ENCODE measurements around the gene PIGM. TPM values are rescaled to one million over a fixed set of nuclear protein-coding genes. Genes with fewer than 3 reads are reported as not detected.

PIGM gene
- polyA plus RNA-seq, 2 of the 4 experiments (the other 2 are of a cell fraction), result 5.0 to 7.2 TPM

DNA sequence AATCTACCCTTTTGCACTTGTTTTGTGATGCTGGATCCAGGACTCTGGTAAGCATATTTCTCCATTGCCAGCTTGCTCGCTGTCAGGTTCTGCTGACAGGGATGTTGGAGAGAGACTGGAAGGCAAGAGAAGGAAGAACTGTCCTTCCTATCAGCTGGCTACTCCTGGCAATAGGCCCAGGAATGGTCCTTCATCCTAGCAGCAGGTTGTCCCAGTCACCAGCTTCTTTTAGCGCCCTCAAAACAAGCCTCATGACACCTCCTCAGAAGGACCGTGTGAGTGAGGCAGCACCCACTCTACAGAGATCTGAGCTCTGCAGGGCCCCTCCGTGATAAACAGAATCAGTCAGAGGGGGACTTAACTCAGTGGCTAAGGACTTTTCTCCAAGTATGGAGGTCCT is 44.6 kb downstream of the PIGM start:
- no peak for ATAC-seq
- no peak overlapping the region for H3K27ac ChIP-seq
- H3K4me3 ChIP-seq, result no peak overlapping the region
- ChIA-PET CTCF (interaction anchor here (1.1 to 1.3 kb wide), 2 partner anchors 20 to 50 kb away, joined by 3 to 4 read pairs; no protein-coding TSS in a partner anchor), POLR2A (no interaction called here)
- no peak for TF ChIP-seq CHD2 (IDR thresholded peaks at IDR 0.05; ENCODE audit: low read length, partially characterized antibody)
- TF ChIP-seq, protein P1, sequence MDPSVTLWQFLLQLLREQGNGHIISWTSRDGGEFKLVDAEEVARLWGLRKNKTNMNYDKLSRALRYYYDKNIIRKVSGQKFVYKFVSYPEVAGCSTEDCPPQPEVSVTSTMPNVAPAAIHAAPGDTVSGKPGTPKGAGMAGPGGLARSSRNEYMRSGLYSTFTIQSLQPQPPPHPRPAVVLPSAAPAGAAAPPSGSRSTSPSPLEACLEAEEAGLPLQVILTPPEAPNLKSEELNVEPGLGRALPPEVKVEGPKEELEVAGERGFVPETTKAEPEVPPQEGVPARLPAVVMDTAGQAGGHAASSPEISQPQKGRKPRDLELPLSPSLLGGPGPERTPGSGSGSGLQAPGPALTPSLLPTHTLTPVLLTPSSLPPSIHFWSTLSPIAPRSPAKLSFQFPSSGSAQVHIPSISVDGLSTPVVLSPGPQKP (IDR thresholded peaks at IDR 0.05; ENCODE audit: low read depth, low read length), result no peak
- TF ChIP-seq CBX2 (IDR thresholded peaks at IDR 0.05; ENCODE audit: borderline replicate concordance, low read depth), result no peak
- no peak for TF ChIP-seq CEBPB (IDR thresholded peaks at IDR 0.05)
- TF ChIP-seq KDM5A (IDR thresholded peaks at IDR 0.05), result no peak
- TF ChIP-seq EP300 (IDR thresholded peaks at IDR 0.05), result no peak
- no peak for TF ChIP-seq ZC3H11A (IDR thresholded peaks at IDR 0.05)
- TF ChIP-seq NPAS2 (CRISPR knock-in tag; IDR thresholded peaks at IDR 0.05; ENCODE audit: borderline replicate concordance), result no peak
- no peak for TF ChIP-seq TP53 (CRISPR knock-in tag; IDR thresholded peaks at IDR 0.05)
- TF ChIP-seq HDAC2 (IDR thresholded peaks at IDR 0.05), result no peak
- no peak for TF ChIP-seq ESRRA (IDR thresholded peaks at IDR 0.05; ENCODE audit: borderline replicate concordance, low read length)
- TF ChIP-seq, protein P2, sequence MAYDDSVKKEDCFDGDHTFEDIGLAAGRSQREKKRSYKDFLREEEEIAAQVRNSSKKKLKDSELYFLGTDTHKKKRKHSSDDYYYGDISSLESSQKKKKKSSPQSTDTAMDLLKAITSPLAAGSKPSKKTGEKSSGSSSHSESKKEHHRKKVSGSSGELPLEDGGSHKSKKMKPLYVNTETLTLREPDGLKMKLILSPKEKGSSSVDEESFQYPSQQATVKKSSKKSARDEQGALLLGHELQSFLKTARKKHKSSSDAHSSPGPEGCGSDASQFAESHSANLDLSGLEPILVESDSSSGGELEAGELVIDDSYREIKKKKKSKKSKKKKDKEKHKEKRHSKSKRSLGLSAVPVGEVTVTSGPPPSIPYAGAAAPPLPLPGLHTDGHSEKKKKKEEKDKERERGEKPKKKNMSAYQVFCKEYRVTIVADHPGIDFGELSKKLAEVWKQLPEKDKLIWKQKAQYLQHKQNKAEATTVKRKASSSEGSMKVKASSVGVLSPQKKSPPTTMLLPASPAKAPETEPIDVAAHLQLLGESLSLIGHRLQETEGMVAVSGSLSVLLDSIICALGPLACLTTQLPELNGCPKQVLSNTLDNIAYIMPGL (CRISPR knock-in tag; IDR thresholded peaks at IDR 0.05; ENCODE audit: borderline replicate concordance), result no peak
- no peak for TF ChIP-seq MYC (IDR thresholded peaks at IDR 0.05; ENCODE audit: borderline replicate concordance, low read length)
- TF ChIP-seq, protein P3, sequence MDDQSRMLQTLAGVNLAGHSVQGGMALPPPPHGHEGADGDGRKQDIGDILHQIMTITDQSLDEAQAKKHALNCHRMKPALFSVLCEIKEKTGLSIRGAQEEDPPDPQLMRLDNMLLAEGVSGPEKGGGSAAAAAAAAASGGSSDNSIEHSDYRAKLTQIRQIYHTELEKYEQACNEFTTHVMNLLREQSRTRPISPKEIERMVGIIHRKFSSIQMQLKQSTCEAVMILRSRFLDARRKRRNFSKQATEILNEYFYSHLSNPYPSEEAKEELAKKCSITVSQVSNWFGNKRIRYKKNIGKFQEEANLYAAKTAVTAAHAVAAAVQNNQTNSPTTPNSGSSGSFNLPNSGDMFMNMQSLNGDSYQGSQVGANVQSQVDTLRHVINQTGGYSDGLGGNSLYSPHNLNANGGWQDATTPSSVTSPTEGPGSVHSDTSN (IDR thresholded peaks at IDR 0.05), result no peak
- TF ChIP-seq, protein P4, sequence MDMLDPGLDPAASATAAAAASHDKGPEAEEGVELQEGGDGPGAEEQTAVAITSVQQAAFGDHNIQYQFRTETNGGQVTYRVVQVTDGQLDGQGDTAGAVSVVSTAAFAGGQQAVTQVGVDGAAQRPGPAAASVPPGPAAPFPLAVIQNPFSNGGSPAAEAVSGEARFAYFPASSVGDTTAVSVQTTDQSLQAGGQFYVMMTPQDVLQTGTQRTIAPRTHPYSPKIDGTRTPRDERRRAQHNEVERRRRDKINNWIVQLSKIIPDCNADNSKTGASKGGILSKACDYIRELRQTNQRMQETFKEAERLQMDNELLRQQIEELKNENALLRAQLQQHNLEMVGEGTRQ (IDR thresholded peaks at IDR 0.05), result no peak
- TF ChIP-seq ZSCAN20 (CRISPR knock-in tag; IDR thresholded peaks at IDR 0.05), result no peak
- H3K9me3 ChIP-seq, result no peaks in the 10 kb centered on the region
- H3K4me1 ChIP-seq, result no peaks in the 10 kb centered on the region; the same call in 2 of the 3 replicates
- 60% methylated on average over 4 of the region's 4 CpGs for WGBS (ENCODE audit: missing lambda C conversion rate)
- no peak for FAIRE-seq
- no peak for DNase-seq (ENCODE audit: low read depth in 1 of 2, low spot score in 1 of 2)
- H3K4me2 ChIP-seq, result no peak overlapping the region

DNA sequence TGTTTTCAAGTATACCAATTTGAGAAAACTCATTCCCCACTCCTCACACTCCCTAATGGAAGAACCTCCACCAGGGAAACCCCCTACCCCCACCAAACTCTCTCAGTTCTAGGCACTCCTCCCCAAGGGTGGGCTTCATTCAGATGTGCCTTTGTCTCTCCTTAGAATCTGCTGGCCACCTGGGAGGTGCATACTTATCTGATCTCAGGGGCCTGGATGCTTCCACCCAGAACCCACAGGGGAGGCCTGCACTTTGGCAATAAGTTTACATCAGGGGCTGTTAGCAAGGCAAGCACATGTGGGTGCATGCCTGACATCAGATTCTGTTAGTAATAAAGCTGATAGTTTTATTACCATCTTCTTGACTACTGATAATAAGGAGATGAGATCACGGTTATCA is 45.3 kb downstream of the PIGM start:
- H3K9me3 ChIP-seq, result no peaks in the 10 kb centered on the region

More for the DNA sequence above, 45.3 kb downstream of the PIGM start:
- 24% methylated on average over 1 of the region's 1 CpG for WGBS (ENCODE audit: missing lambda C conversion rate)
- Histone ChIP-seq H3K27ac (no peak overlapping the region), H3K4me3 (no peak overlapping the region), H3K4me1 (no peaks in the 10 kb centered on the region; the same call in 2 of the 3 replicates), H3K4me2 (no peak overlapping the region)
- ATAC-seq (no peak), FAIRE-seq (no peak), DNase-seq (ENCODE audit: low read depth in 1 of 2, low spot score in 1 of 2) (no peak)
- CTCF ChIA-PET, result interaction anchor here (1.1 to 1.3 kb wide), 2 partner anchors 21 to 50 kb away, joined by 3 to 4 read pairs; no protein-coding TSS in a partner anchor
- POLR2A ChIA-PET, result no interaction called here
- TF ChIP-seq FOSL2 (IDR thresholded peaks at IDR 0.05) (no peak), FOSL2 (CRISPR knock-in tag; IDR thresholded peaks at IDR 0.05) (no peak), JUNB (IDR thresholded peaks at IDR 0.05) (no peak), HOXA7 (CRISPR knock-in tag; IDR thresholded peaks at IDR 0.05) (no peak), TP53 (CRISPR knock-in tag; IDR thresholded peaks at IDR 0.05) (no peak), POLR2A (IDR thresholded peaks at IDR 0.05; ENCODE audit: low read length) (no peak), KDM5A (IDR thresholded peaks at IDR 0.05) (no peak), HEYL (CRISPR knock-in tag; IDR thresholded peaks at IDR 0.05) (no peak), FOSB (CRISPR knock-in tag; IDR thresholded peaks at IDR 0.05) (no peak), ZNF302 (CRISPR knock-in tag; IDR thresholded peaks at IDR 0.05) (no peak), SMC3 (IDR thresholded peaks at IDR 0.05) (no peak), BHLHE40 (IDR thresholded peaks at IDR 0.05; ENCODE audit: low read depth, low read length) (no peak), NPAS2 (CRISPR knock-in tag; IDR thresholded peaks at IDR 0.05; ENCODE audit: borderline replicate concordance) (no peak), GATA3 (IDR thresholded peaks at IDR 0.05; ENCODE audit: borderline replicate concordance) (no peak)
- TF ChIP-seq, protein P5, sequence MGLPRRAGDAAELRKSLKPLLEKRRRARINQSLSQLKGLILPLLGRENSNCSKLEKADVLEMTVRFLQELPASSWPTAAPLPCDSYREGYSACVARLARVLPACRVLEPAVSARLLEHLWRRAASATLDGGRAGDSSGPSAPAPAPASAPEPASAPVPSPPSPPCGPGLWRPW (IDR thresholded peaks at IDR 0.05), result no peak
- TF ChIP-seq, protein P6, sequence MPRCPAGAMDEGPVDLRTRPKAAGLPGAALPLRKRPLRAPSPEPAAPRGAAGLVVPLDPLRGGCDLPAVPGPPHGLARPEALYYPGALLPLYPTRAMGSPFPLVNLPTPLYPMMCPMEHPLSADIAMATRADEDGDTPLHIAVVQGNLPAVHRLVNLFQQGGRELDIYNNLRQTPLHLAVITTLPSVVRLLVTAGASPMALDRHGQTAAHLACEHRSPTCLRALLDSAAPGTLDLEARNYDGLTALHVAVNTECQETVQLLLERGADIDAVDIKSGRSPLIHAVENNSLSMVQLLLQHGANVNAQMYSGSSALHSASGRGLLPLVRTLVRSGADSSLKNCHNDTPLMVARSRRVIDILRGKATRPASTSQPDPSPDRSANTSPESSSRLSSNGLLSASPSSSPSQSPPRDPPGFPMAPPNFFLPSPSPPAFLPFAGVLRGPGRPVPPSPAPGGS (IDR thresholded peaks at IDR 0.05), result no peak

Data from A549 (cell line).